Measurements from ENCODE around the gene RAB11FIP5. TPM values are rescaled to one million over a fixed set of nuclear protein-coding genes. Genes with fewer than 3 reads are reported as not detected.

RAB11FIP5 gene
- total RNA-seq, 1 donor from 2014 or later, result 33.1 TPM

GRCh38 chr2:73043929-73044832, 68.6 kb downstream of the RAB11FIP5 start:
- DNase-seq (ENCODE audit: extremely low spot score in 2 of 2), result no peak
- Histone ChIP-seq H3K9me3 (no peaks in the 10 kb centered on the region), H3K27ac (no peak overlapping the region), H3K4me1 (no peaks in the 10 kb centered on the region), H3K36me3 (peaks cover 0 to 8% of the 10 kb centered on the region in 2 donors), H3K27me3 (no peaks in the 10 kb centered on the region), H3K4me3 (no peak overlapping the region)
- TF ChIP-seq POLR2A (IDR thresholded peaks at IDR 0.05), result no peak
- TF ChIP-seq, protein P1, sequence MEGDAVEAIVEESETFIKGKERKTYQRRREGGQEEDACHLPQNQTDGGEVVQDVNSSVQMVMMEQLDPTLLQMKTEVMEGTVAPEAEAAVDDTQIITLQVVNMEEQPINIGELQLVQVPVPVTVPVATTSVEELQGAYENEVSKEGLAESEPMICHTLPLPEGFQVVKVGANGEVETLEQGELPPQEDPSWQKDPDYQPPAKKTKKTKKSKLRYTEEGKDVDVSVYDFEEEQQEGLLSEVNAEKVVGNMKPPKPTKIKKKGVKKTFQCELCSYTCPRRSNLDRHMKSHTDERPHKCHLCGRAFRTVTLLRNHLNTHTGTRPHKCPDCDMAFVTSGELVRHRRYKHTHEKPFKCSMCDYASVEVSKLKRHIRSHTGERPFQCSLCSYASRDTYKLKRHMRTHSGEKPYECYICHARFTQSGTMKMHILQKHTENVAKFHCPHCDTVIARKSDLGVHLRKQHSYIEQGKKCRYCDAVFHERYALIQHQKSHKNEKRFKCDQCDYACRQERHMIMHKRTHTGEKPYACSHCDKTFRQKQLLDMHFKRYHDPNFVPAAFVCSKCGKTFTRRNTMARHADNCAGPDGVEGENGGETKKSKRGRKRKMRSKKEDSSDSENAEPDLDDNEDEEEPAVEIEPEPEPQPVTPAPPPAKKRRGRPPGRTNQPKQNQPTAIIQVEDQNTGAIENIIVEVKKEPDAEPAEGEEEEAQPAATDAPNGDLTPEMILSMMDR (IDR thresholded peaks at IDR 0.05), result no peak
- no peak for TF ChIP-seq POLR2AphosphoS5 (IDR thresholded peaks at IDR 0.05; ENCODE audit: insufficient read depth in 1 of 2, low read depth in 1 of 2)
- intact Hi-C loops (cut with DNase I), result no loop called here

DNA sequence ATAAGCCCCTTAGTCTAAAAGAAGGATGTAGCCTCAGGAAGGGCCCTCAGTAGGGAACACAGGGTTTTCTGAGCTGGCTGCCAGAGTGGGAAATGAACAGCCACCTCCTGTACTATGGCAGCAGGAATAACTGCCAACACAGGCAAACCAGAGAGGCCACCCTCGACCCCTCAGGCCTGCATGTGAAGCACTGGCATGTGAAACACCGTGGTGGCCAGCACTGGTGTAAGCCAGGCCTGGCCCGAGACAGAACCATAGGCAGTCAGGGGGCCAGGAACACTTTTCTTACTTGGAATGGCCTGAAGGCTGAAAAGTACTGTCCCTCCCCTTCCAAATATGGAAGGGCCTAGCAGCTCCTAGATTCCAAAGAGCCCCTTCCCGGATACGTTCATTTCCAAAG, 69.5 kb downstream of the RAB11FIP5 start:
- no peaks in the 10 kb centered on the region for H3K9me3 ChIP-seq
- no peaks in the 10 kb centered on the region for H3K27me3 ChIP-seq
- H3K4me3 ChIP-seq, result no peak overlapping the region
- H3K36me3 ChIP-seq, result peaks cover 0 to 8% of the 10 kb centered on the region in 2 donors
- H3K4me1 ChIP-seq, result no peaks in the 10 kb centered on the region
- no peak for TF ChIP-seq POLR2AphosphoS5 (IDR thresholded peaks at IDR 0.05; ENCODE audit: insufficient read depth in 1 of 2, low read depth in 1 of 2)
- no peak for TF ChIP-seq POLR2A (IDR thresholded peaks at IDR 0.05)
- TF ChIP-seq, protein P1 (IDR thresholded peaks at IDR 0.05), result no peak
- no peak overlapping the region for H3K27ac ChIP-seq
- no peak for DNase-seq (ENCODE audit: extremely low spot score in 2 of 2)
- intact Hi-C loops (cut with DNase I), result no loop called here

DNA sequence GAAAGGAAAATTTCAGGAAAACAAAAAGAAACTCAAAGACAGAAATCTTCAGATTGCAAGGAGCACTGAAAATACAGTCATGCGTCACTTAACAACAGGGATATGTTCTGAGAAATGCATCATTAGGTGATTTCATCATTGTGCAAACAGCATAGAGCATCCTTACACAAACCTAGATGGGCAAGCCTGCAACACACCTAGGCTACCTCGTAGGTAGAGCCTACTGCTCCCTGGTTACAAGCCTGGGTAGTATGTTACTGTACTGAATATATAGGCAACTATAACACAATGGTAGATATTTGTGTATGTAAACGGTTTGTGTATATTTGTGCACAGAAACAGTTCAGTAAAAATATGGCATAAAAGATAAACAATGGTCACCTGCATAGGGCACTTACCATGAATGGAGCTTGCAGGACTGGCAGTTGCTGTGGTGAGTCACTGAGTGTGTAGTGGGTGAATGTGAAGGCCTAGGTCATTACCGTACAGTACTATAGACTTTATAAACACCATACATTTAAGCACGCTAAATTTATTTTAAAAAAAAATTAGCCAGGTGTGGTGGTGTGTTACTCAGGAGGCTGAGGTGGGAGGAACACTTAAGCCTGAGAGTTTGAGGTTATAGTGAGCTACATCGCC, 74.7 kb downstream of the RAB11FIP5 start:
- TF ChIP-seq POLR2A (IDR thresholded peaks at IDR 0.05), result no peak
- TF ChIP-seq, protein P1 (IDR thresholded peaks at IDR 0.05), result no peak
- TF ChIP-seq POLR2AphosphoS5 (IDR thresholded peaks at IDR 0.05; ENCODE audit: insufficient read depth in 1 of 2, low read depth in 1 of 2), result no peak
- no peaks in the 10 kb centered on the region for H3K27me3 ChIP-seq
- peaks cover 0 to 8% of the 10 kb centered on the region in 2 donors for H3K36me3 ChIP-seq

GRCh38 chr2:73036766-73037165, 76.0 kb downstream of the RAB11FIP5 start:
- Histone ChIP-seq H3K9me3 (no peaks in the 10 kb centered on the region), H3K27me3 (no peaks in the 10 kb centered on the region), H3K4me1 (no peaks in the 10 kb centered on the region), H3K4me3 (no peak overlapping the region), H3K27ac (no peak overlapping the region), H3K36me3 (peaks cover 0 to 8% of the 10 kb centered on the region in 2 donors)
- TF ChIP-seq POLR2A (IDR thresholded peaks at IDR 0.05), result no peak
- no peak for TF ChIP-seq POLR2AphosphoS5 (IDR thresholded peaks at IDR 0.05; ENCODE audit: insufficient read depth in 1 of 2, low read depth in 1 of 2)
- TF ChIP-seq, protein P1 (IDR thresholded peaks at IDR 0.05), result no peak
- no peak for DNase-seq (ENCODE audit: extremely low spot score in 2 of 2)
- intact Hi-C loops (cut with DNase I), result no loop called here

More for the DNA sequence above, 74.7 kb downstream of the RAB11FIP5 start:
- intact Hi-C loops (cut with DNase I), result no loop called here
- no peaks in the 10 kb centered on the region for H3K9me3 ChIP-seq
- DNase-seq (ENCODE audit: extremely low spot score in 2 of 2), result no peak
- no peak overlapping the region for H3K4me3 ChIP-seq
- H3K4me1 ChIP-seq, result no peaks in the 10 kb centered on the region
- H3K27ac ChIP-seq, result no peak overlapping the region
